ENCODE measurements around the gene EVX1.

DNA sequence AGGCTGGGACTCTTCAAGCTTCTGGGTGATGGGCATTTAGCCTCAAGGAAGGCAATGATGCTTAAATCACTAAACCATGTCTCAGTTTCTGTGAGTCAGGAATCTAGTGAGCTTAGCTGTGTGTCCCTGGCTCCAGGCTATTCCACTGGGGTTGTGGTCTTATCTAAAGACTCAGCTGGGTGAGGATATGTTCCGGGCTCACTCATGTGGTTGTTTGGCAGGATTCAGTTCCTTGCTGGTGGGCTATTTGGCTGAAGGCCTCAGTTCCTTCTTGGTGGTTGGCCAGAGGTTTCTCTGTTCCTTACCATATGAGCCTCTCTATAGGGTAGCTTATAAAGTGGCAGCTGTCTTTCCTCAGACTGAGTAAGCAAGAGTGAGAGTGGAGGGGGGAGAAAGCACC, 12.0 kb downstream of the EVX1 start:
- TF ChIP-seq, protein P1, sequence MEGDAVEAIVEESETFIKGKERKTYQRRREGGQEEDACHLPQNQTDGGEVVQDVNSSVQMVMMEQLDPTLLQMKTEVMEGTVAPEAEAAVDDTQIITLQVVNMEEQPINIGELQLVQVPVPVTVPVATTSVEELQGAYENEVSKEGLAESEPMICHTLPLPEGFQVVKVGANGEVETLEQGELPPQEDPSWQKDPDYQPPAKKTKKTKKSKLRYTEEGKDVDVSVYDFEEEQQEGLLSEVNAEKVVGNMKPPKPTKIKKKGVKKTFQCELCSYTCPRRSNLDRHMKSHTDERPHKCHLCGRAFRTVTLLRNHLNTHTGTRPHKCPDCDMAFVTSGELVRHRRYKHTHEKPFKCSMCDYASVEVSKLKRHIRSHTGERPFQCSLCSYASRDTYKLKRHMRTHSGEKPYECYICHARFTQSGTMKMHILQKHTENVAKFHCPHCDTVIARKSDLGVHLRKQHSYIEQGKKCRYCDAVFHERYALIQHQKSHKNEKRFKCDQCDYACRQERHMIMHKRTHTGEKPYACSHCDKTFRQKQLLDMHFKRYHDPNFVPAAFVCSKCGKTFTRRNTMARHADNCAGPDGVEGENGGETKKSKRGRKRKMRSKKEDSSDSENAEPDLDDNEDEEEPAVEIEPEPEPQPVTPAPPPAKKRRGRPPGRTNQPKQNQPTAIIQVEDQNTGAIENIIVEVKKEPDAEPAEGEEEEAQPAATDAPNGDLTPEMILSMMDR (conservative IDR thresholded peaks at IDR 0.05 in 1 of 2, IDR thresholded peaks at IDR 0.05 in 1 of 2; ENCODE audit: extremely low read depth in 1 of 2, insufficient read depth in 1 of 2, low read depth in 1 of 2, low read length in 2 of 2): no peak
- TF ChIP-seq EZH2 (IDR thresholded peaks at IDR 0.05; ENCODE audit: borderline replicate concordance, low read length): no peak

Measured in mammary epithelial cell (primary cell).